ENCODE measurements around the gene RSPH9. TPM values are rescaled to one million over a fixed set of nuclear protein-coding genes. Genes with fewer than 3 reads are reported as not detected.
A peak's percentile ranks its signal among the peaks of the same experiment; 100 is the strongest.

Gene RSPH9
- total RNA-seq, 4 donors from 2014 or later = 0.24 to 0.57 TPM; not detected in 2

GRCh38 chr6:43634702-43635303 is 10.0 kb upstream of the RSPH9 start:
- Histone ChIP-seq H3K27me3 (no peaks in the 10 kb centered on the region), H3K4me1 (peaks cover 45% of the 10 kb centered on the region), H3K9me3 (no peaks in the 10 kb centered on the region), H3K27ac (no peak overlapping the region), H3K36me3 (peaks cover 10% of the 10 kb centered on the region), H3K4me3 (no peak overlapping the region)
- WGBS = 72% methylated on average over 9 of the region's 9 CpGs
- TF ChIP-seq POLR2AphosphoS5 (IDR thresholded peaks at IDR 0.05) (no peak), EP300 (IDR thresholded peaks at IDR 0.05) (no peak), POLR2A (IDR thresholded peaks at IDR 0.05) (no peak)
- TF ChIP-seq, protein P1, sequence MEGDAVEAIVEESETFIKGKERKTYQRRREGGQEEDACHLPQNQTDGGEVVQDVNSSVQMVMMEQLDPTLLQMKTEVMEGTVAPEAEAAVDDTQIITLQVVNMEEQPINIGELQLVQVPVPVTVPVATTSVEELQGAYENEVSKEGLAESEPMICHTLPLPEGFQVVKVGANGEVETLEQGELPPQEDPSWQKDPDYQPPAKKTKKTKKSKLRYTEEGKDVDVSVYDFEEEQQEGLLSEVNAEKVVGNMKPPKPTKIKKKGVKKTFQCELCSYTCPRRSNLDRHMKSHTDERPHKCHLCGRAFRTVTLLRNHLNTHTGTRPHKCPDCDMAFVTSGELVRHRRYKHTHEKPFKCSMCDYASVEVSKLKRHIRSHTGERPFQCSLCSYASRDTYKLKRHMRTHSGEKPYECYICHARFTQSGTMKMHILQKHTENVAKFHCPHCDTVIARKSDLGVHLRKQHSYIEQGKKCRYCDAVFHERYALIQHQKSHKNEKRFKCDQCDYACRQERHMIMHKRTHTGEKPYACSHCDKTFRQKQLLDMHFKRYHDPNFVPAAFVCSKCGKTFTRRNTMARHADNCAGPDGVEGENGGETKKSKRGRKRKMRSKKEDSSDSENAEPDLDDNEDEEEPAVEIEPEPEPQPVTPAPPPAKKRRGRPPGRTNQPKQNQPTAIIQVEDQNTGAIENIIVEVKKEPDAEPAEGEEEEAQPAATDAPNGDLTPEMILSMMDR (IDR thresholded peaks at IDR 0.05) = no peak
- DNase-seq (ENCODE audit: low spot score in 2 of 2) = no peak

- no peaks in the 10 kb centered on the region for H3K9me3 ChIP-seq
- peak within 1 kb of the TSS; percentile 88 for H3K4me3 ChIP-seq
- peaks cover 39% of the 10 kb centered on the region for H3K4me1 ChIP-seq
- H3K27ac ChIP-seq = peak within 1 kb of the TSS; percentile 90
- 4% methylated on average over 42 of the region's 48 CpGs for WGBS
- peaks cover 18% of the 10 kb centered on the region for H3K36me3 ChIP-seq
- DNase-seq (ENCODE audit: low spot score in 2 of 2) = peak; percentile 89 to 90
- TF ChIP-seq POLR2AphosphoS5 (IDR thresholded peaks at IDR 0.05) = peak in 1 of 3 donors; percentile 61
- TF ChIP-seq EP300 (IDR thresholded peaks at IDR 0.05) = no peak
- TF ChIP-seq POLR2A (IDR thresholded peaks at IDR 0.05) = peak in 1 of 2 donors; percentile 57
- H3K27me3 ChIP-seq = no peaks in the 10 kb centered on the region
These were observed 9.2 kb upstream of the RSPH9 start, which contains the start of gene MAD2L1BP for GRCh38 chr6:43635387-43636307. Gene MAD2L1BP (plus strand): TSS chr6:43635840. CDS start chr6:43635876, 36 bp downstream.

DNA sequence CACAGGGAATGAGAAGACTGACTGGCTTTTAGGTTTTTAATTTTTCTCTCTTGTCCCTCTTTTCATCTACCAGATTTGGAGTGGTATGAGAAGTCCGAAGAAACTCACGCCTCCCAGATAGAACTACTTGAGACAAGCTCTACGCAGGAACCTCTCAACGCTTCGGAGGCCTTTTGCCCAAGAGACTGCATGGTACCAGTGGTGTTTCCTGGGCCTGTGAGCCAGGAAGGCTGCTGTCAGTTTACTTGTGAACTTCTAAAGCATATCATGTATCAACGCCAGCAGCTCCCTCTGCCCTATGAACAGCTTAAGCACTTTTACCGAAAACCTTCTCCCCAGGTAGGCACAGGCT is 8.6 kb upstream of the RSPH9 start:
- Histone ChIP-seq H3K36me3 (peaks cover 22% of the 10 kb centered on the region), H3K4me3 (peak overlapping the region; percentile 88), H3K4me1 (peaks cover 38% of the 10 kb centered on the region), H3K9me3 (no peaks in the 10 kb centered on the region), H3K27me3 (no peaks in the 10 kb centered on the region), H3K27ac (peak overlapping the region; percentile 90)
- 15% methylated on average over 7 of the region's 7 CpGs for WGBS
- TF ChIP-seq EP300 (IDR thresholded peaks at IDR 0.05) (no peak), POLR2AphosphoS5 (IDR thresholded peaks at IDR 0.05) (no peak), POLR2A (IDR thresholded peaks at IDR 0.05) (no peak)
- TF ChIP-seq, protein P1 (IDR thresholded peaks at IDR 0.05) = no peak
- DNase-seq (ENCODE audit: low spot score in 2 of 2) = no peak

DNA sequence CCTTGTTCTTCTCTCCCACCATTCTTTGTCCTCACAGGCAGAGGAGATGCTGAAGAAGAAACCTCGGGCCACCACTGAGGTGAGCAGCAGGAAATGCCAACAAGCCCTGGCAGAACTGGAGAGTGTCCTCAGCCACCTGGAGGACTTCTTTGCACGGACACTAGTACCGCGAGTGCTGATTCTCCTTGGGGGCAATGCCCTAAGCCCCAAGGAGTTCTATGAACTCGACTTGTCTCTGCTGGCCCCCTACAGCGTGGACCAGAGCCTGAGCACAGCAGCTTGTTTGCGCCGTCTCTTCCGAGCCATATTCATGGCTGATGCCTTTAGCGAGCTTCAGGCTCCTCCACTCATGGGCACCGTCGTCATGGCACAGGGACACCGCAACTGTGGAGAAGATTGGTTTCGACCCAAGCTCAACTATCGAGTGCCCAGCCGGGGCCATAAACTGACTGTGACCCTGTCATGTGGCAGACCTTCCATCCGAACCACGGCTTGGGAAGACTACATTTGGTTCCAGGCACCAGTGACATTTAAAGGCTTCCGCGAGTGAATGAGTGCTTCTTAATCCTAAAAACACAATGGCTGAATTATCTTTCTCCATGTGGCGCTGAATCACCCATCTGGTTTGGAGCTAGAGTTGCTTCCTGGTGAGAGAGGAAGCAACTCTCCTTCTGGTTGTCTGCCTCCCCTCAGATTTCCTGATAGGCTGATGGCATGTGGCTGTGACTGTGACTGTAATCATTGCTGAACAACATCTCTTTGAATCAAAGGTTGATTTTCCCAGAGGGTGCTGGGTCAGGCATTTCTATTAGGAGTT is 4.6 kb upstream of the RSPH9 start:
- Histone ChIP-seq H3K27ac (peak overlapping the region; percentile 7), H3K36me3 (peaks cover 29% of the 10 kb centered on the region), H3K9me3 (no peaks in the 10 kb centered on the region), H3K27me3 (no peaks in the 10 kb centered on the region), H3K4me3 (no peak overlapping the region), H3K4me1 (peaks cover 38% of the 10 kb centered on the region)
- no peak for DNase-seq (ENCODE audit: low spot score in 2 of 2)
- no peak for TF ChIP-seq EP300 (IDR thresholded peaks at IDR 0.05)
- TF ChIP-seq, protein P1 (IDR thresholded peaks at IDR 0.05) = no peak
- 87% methylated on average over 16 of the region's 21 CpGs for WGBS

DNA sequence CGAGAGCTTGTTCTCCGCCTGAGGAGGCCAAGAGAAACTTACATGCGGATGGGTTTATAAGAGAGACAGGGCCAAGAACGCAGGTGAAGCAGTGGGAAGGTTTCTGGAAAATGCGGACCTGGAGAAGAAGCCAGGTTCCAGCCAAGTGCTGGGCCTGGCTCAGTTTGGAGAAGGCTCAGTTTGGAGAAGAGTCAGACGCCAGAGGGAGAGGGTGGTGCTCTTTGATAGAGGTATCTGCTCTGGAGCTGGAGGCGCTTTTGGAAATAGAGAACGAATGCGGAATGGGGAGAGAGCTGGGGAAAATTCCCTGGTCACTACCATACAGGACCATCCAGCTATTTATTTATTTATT is 753 bp downstream of the RSPH9 start:
- DNase-seq (ENCODE audit: low spot score in 2 of 2) = no peak
- H3K4me3 ChIP-seq = peak overlapping the region; percentile 45
- no peaks in the 10 kb centered on the region for H3K27me3 ChIP-seq
- H3K27ac ChIP-seq = no peak overlapping the region
- peaks cover 10% of the 10 kb centered on the region for H3K4me1 ChIP-seq
- no peaks in the 10 kb centered on the region for H3K9me3 ChIP-seq
- TF ChIP-seq EP300 (IDR thresholded peaks at IDR 0.05) (no peak), POLR2AphosphoS5 (IDR thresholded peaks at IDR 0.05) (no peak), POLR2A (IDR thresholded peaks at IDR 0.05) (no peak)
- TF ChIP-seq, protein P1 (IDR thresholded peaks at IDR 0.05) = no peak
- 7% methylated on average over 9 of the region's 9 CpGs for WGBS
- peaks cover 11% of the 10 kb centered on the region for H3K36me3 ChIP-seq

Data from suprapubic skin (tissue), 4 donors.